Measurements from ENCODE around the gene RASSF4. TPM values are rescaled to one million over a fixed set of nuclear protein-coding genes. Genes with fewer than 3 reads are reported as not detected.

RASSF4 gene
- total and polyA plus RNA-seq, 3 donors from 2014 or later = 28.2 to 68.1 (median 53.1) TPM

GRCh38 chr10:44960482-44961229 is 1.1 kb downstream of the RASSF4 start:
- no peak for TF ChIP-seq POLR2A (IDR thresholded peaks at IDR 0.05)
- TF ChIP-seq, protein P1, sequence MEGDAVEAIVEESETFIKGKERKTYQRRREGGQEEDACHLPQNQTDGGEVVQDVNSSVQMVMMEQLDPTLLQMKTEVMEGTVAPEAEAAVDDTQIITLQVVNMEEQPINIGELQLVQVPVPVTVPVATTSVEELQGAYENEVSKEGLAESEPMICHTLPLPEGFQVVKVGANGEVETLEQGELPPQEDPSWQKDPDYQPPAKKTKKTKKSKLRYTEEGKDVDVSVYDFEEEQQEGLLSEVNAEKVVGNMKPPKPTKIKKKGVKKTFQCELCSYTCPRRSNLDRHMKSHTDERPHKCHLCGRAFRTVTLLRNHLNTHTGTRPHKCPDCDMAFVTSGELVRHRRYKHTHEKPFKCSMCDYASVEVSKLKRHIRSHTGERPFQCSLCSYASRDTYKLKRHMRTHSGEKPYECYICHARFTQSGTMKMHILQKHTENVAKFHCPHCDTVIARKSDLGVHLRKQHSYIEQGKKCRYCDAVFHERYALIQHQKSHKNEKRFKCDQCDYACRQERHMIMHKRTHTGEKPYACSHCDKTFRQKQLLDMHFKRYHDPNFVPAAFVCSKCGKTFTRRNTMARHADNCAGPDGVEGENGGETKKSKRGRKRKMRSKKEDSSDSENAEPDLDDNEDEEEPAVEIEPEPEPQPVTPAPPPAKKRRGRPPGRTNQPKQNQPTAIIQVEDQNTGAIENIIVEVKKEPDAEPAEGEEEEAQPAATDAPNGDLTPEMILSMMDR (IDR thresholded peaks at IDR 0.05) = no peak
- Histone ChIP-seq H3K36me3 (ENCODE audit: low read depth, missing control alignments) (no peaks in the 10 kb centered on the region), H3K4me3 (peak overlapping the region; percentile 75 to 82), H3K27ac (peak overlapping the region; percentile 14 to 83), H3K4me1 (peaks cover 40% of the 10 kb centered on the region), H3K27me3 (no peaks in the 10 kb centered on the region), H3K9me3 (no peaks in the 10 kb centered on the region)
- DNase-seq = no peak
- intact Hi-C loops (cut with DNase I; ENCODE audit: low total_unique reads) = no loop called here
- WGBS, 2 donors = 55 to 63% methylated on average over 7 of the region's 7 CpGs

DNA sequence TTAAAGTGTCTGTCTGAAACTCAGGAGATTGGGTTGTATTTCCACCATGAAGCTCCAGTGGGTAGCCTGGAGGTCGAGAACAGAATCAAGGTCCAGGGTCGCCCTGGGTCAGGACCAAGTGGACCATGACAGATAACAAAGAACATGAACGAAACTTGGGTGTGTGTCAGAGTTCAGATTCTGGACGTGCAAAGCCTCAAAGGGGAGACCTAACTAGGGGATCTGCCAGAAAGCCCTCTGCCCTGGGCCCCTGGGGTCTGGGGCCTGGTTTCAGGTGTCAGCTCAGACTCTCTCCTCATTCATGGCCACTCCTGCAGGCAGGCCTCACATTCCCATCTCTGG is 1.6 kb downstream of the RASSF4 start:
- no peaks in the 10 kb centered on the region for H3K9me3 ChIP-seq
- H3K4me3 ChIP-seq = peak overlapping the region in 1 of 2 donors; percentile 82
- intact Hi-C loops (cut with DNase I; ENCODE audit: low total_unique reads) = no loop called here
- no peaks in the 10 kb centered on the region for H3K27me3 ChIP-seq
- DNase-seq = no peak
- no peaks in the 10 kb centered on the region for H3K36me3 ChIP-seq (ENCODE audit: low read depth, missing control alignments)
- TF ChIP-seq, protein P1 (IDR thresholded peaks at IDR 0.05) = no peak
- TF ChIP-seq POLR2A (IDR thresholded peaks at IDR 0.05) = no peak
- H3K4me1 ChIP-seq = peaks cover 36% of the 10 kb centered on the region
- H3K27ac ChIP-seq = peak overlapping the region in 1 of 2 donors; percentile 83
- 52 to 73% methylated on average over 4 of the region's 4 CpGs for WGBS, 2 donors

DNA sequence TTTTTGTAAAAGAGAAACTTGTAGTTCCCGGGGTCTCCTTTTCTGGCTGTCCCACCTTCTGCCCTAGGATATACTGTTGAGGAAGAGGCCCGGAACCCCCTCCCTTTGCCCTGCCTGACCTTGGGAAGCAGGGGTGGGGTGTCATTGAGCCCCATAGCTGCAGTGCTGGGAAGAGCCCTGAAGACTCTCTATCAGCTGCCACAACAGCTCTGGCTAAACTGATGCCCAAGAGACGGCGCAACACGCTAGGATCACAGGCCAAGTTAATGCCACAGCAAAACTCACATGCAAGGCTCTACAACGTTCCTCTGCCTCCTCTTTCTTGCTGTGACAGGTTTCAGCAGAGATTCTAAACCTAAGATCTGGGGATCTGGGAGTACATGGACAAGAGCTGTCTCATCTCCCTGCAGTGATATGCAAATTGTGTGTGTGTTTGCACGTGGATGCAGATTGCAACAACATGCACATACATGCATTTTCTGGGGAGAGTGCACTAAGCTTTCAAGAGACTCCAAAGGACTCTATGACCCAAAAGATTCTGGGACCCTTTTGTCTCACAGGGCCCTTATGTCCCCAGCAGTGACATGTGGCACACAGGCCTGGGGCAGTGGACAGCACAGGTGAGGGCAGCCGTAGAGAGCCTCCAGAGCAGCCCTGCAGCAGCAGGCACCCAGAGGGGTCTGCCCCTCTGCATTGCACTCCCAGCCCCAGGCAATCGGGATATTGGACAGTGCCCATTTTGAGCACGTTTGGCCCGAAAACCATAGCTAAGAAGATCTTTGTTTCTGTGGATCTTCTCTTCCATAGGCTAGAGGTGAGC is 2.5 kb downstream of the RASSF4 start:
- Histone ChIP-seq H3K36me3 (ENCODE audit: low read depth, missing control alignments) (no peaks in the 10 kb centered on the region), H3K4me3 (no peak overlapping the region), H3K9me3 (no peaks in the 10 kb centered on the region), H3K27ac (peak overlapping the region in 1 of 2 donors; percentile 83), H3K27me3 (no peaks in the 10 kb centered on the region), H3K4me1 (peaks cover 34% of the 10 kb centered on the region)
- 88 to 91% methylated on average over 11 of the region's 11 CpGs for WGBS, 2 donors
- no peak for DNase-seq
- TF ChIP-seq, protein P1 (IDR thresholded peaks at IDR 0.05) = no peak
- TF ChIP-seq POLR2A (IDR thresholded peaks at IDR 0.05) = no peak
- intact Hi-C loops (cut with DNase I; ENCODE audit: low total_unique reads) = no loop called here

DNA sequence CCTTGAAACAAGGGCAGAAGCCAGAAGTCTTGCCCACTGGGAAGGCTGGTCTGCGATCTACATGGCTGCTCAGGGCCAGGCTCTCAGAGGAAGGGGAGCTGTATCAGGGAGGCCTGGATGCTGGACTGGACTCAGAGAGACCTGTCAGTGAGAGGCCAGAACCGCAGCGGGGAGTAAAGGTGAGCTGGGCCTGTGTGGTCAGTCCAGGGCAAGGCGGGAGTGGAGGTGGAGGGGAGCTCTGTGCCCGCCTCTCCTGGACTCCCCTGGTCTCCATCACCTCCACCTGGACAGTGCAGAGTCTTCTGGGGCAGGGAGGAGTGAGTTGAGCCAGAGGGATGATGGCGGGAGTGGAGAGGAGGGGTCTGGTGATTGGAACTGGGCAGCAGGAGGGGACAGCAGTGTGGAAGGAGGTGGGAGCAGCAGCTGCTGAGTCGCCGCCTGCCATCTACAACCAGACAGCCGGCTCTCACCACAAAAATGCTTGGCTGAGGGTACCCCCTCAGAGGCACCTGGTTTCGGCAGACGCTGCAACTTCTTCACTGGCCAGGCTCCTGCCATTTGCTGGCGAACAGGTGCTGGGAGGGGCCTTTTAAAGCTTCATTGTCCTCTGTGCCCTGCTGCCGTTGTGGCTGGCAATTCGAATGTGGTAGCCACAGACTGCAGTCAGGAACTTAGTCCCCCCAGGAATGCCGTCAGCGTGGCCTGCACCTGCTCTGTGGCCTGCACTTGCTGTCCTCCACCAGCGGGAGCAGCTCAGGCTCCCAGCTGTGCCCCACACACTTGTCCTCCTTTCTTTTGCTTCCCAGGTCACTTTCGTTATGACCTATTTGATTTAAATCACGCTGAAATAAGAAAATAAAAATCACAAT is 3.5 kb downstream of the RASSF4 start:
- no peak for TF ChIP-seq POLR2A (IDR thresholded peaks at IDR 0.05)
- TF ChIP-seq, protein P1 (IDR thresholded peaks at IDR 0.05) = no peak
- no peak for DNase-seq
- no peaks in the 10 kb centered on the region for H3K27me3 ChIP-seq
- H3K4me1 ChIP-seq = peaks cover 43% of the 10 kb centered on the region
- WGBS, 2 donors = 84 to 88% methylated on average over 19 of the region's 19 CpGs
- no peaks in the 10 kb centered on the region for H3K36me3 ChIP-seq (ENCODE audit: low read depth, missing control alignments)
- intact Hi-C loops (cut with DNase I; ENCODE audit: low total_unique reads) = no loop called here
- no peaks in the 10 kb centered on the region for H3K9me3 ChIP-seq
- H3K27ac ChIP-seq = peak overlapping the region; percentile 66 to 81
- no peak overlapping the region for H3K4me3 ChIP-seq
